ENCODE results near the gene SPEG.
A peak's percentile ranks its signal among the peaks of the same experiment; 100 is the strongest.

SPEG gene

DNA sequence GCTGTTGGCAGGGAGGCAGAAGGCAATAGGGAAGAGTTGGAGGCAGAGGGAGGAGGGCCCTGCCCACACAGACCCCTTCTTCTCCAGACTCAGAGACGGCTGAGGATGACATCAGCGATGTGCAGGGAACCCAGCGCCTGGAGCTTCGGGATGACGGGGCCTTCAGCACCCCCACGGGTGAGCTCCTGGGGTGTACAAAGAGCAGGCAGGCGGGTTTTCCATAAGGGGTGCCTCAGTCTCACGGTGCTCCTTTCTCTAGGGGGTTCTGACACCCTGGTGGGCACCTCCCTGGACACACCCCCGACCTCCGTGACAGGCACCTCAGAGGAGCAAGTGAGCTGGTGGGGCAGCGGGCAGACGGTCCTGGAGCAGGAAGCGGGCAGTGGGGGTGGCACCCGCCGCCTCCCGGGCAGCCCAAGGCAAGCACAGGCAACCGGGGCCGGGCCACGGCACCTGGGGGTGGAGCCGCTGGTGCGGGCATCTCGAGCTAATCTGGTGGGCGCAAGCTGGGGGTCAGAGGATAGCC lies 10.0 kb downstream of the SPEG start:
- DNase-seq: no peak

DNA sequence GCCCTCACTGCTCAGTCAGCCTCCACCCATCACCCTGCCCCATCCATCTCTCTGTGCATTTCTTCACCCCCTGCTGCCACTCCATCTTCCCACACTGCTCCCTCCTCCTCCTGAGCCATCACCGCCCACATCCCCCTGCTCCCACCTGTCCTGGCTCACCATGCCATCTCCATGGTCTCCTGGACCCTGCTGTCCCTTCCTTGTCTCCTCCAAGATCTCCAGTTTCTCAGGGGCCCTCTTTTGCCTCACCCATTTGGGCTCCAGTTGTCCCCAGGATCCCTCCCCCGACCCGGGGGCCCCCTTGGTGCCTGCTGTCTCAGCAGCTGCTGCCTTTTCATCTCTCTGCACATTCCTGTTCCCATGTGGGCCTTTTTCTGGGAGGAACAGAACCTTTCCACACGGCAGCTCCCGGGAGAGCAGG lies 10.6 kb downstream of the SPEG start:
- DNase-seq: no peak

DNA sequence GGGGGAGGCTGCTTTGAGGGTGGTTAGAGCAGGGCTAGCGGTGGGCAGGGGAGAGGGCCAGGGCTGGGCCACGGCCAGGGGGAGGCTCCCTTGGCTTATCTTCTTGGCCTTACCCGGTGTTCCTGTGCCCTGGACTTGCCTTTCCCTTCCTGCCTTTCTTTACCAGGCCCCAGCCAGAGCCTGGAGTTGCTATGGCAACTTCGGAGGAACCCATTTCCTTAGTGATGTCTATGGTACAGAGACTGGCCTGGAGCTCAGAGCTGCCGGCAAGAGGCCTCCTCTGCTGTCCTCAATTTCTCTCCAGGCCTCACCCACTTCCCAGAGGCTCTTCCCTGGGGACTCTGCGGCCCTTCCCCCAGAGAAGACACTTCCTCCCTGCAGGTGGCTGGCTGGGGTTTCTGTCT lies 11.5 kb downstream of the SPEG start:
- DNase-seq: no peak

DNA sequence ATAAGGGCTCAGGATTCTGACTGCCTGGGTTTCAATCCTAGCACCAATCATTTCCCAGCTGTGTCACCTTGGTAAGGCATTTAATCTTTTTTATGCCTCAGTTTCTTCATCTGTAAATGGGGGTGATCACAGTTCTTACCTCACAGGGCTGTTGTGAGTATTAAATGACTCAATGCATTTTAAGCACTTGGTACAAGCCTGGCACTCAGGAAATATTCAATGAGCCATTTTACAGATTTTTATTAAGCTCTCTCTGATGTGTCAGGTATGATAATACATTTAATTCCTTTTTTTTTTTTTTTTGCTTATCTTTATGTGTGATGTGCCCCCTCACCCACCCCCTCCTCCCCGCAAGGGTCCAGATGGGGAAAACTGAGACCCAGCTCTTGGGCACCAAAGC lies 12.0 kb downstream of the SPEG start:
- DNase-seq: no peak

DNA sequence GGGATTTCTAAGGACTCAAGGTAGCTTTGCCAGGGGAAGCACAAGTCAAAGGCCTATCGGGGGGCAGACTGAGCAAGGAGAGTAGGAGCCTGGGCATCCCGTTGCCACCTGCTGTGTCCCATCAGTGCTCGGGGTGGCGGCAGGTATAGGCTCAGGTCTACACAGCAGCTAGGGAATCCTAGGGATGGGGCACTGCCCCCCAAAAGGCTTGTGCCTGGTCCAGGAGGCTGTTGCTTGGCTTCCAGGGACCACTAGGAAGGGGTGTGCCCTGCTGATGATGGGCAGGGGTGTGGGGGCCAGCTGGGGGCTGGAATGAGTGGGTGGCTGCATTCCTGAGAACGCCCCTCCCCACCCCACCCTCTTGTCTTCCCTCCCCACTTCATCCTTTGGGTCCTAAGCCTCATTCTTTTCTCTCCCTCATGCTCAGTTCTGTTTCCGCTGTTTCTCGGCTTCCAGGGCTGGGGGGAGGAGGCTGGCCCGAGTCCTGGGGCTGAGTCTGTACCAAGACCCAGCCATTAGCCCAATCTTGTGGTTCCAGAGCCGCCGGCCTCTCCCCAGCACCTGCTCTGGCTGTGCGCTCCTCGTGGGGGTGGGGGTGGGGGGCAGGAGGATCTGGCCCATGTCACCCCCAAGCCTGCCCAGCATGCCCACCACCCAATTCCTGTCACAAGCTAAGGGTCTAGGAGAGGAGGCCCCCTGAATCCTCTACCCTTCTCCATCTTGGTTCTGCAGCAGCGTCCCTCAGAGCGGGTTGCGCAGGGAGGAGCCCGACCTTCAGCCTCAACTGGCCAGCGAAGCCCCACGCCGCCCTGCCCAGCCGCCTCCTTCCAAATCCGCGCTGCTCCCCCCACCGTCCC lies 12.8 kb downstream of the SPEG start:
- no peak for DNase-seq

DNA sequence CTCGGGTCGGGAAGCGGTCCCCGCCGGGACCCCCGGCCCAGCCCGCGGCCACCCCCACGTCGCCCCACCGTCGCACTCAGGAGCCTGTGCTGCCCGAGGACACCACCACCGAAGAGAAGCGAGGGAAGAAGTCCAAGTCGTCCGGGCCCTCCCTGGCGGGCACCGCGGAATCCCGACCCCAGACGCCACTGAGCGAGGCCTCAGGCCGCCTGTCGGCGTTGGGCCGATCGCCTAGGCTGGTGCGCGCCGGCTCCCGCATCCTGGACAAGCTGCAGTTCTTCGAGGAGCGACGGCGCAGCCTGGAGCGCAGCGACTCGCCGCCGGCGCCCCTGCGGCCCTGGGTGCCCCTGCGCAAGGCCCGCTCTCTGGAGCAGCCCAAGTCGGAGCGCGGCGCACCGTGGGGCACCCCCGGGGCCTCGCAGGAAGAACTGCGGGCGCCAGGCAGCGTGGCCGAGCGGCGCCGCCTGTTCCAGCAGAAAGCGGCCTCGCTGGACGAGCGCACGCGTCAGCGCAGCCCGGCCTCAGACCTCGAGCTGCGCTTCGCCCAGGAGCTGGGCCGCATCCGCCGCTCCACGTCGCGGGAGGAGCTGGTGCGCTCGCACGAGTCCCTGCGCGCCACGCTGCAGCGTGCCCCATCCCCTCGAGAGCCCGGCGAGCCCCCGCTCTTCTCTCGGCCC lies 13.6 kb downstream of the SPEG start:
- no peak for DNase-seq

DNA sequence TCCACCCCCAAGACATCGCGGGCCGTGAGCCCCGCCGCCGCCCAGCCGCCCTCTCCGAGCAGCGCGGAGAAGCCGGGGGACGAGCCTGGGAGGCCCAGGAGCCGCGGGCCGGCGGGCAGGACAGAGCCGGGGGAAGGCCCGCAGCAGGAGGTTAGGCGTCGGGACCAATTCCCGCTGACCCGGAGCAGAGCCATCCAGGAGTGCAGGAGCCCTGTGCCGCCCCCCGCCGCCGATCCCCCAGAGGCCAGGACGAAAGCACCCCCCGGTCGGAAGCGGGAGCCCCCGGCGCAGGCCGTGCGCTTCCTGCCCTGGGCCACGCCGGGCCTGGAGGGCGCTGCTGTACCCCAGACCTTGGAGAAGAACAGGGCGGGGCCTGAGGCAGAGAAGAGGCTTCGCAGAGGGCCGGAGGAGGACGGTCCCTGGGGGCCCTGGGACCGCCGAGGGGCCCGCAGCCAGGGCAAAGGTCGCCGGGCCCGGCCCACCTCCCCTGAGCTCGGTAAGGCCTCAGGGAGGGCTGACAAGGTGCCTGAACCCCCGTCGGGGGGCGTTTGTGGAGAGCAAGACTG lies 14.2 kb downstream of the SPEG start:
- DNase-seq: no peak

DNA sequence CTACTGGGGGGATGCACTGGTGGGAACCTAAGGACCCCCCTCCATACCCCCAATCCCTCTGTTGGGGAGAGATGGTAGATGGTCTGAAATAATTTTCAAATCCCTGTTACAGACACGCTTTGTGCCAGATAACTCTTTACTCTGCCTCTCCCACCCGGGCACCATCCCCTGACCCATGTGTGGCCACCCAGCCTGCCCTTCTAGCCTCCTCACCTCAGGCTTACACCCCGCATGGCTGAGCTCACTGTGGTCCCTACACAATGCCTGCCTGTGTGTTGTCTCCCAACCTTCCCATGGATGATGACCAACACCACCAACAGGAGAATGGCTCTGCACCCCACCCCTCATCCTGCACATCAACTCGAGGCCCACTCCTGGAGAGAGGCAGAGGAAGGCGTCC lies 15.0 kb downstream of the SPEG start:
- DNase-seq: no peak

DNA sequence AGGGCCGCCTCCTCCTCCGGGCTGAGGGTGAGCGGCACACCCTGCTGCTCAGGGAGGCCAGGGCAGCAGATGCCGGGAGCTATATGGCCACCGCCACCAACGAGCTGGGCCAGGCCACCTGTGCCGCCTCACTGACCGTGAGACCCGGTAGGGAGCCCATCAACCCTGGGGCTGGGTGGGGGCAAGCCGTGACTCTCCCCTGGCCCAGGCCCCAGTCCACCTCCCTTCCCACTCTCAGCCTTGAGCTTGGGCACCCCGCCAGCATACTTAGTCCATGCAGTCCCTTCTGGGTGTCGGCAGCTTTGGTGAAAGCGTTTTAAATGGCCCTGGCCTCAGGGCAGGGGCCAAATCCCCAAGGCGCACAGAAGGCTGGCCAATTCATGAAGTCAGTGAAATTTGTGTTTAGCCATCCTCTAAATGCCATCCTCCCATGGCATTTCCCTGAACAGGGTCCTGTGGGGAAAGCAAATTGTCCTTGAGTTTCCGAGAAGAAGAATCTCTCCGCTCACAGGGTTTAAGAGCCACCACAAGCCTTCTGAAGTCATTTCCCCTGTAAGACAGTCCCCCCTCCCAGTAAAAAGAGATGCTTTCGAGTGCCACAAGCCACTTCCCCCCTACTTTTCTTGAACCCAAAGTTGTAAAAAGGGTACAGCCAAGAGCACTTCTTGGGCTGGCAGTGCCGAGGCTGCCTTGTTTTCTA lies 17.2 kb downstream of the SPEG start:
- no peak for DNase-seq

DNA sequence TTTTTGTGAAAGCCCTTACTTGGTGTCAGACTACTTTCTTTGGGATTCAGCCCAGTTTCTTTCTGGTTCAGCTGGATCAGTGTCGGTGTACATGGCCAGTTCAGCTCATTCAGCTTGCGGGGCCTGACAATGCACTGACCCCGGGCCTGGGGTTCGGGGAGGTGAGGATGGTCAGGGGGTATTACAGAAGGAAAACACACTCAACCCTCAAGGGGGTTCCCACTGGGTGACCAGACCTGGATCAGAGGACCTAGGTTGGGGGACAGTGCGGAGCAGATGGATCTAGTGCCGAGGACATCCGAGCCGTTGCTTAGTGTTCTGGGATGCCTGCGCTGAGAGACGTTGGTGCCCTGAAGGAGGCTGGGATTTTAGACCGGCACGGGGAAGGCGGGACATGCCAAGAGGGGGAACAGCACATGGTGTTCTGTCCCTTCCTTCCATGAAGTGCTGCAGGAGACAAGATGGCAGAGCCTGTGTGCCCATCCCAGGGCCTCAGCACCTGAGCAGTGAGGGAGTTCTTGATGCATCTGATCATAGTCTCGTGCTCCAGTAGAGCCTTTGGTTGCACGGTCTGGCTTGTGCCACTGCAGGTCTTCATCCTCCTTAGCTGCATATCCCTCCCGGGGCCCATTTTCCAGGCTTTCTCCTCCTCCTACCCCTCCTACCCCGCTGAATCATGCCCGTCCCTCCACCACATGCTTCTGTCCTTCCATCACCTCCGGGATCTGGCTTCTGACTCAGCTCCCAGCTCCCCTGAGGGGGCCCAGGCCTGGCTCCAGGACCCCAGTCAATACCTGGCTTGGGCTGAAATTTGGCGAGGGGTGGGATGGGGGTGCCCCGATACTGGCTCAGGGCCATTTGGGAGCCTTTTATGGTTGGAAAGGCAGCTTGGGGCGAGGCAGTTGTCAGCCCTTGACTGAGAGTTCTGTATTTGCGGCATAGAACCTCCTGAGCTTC lies 18.0 kb downstream of the SPEG start:
- DNase-seq: peak; percentile 17

DNA sequence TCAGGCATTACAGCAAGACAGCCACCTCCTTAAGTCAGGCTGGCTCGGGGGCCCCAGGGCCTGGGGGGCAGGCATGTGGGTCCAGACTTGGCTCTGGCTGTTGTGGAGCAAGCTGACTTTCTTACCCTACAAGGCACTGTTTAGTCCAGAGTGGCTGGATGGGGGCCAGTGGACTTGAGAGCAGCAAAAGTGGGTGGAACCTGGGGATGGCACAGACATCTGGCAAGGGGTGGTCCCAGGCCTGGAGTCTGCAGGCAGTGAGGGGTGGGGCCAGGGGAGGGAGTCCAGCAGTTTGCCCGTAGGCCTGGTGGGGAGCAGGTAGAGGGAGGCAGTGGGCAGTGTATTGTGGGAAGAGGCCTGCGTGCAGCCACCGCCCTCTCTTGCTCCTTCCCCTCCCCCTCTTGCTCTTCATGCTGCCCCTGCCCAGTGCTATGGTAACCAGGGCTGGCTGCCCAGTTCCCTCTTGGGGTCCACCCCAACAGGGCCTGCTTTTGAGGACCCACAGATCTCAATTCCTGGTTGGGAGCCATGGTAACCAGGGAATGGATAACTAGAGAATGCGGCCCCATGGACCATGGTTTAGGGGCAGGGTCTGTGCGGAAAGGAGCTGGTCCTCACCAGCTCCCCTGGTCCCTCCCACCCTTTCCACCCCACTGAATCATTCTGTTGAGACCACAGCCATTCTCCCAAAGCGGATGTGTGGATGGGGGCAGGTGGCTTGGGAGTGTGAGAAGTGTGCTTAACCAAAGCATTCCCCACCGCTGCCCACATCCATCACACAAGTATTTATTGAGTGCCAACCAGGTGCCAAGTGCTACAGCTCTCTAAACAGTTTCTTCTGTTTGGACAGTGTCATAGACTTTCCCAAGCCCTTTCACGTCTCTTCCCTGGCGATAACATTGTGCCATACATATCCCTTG lies 19.3 kb downstream of the SPEG start:
- DNase-seq: no peak

DNA sequence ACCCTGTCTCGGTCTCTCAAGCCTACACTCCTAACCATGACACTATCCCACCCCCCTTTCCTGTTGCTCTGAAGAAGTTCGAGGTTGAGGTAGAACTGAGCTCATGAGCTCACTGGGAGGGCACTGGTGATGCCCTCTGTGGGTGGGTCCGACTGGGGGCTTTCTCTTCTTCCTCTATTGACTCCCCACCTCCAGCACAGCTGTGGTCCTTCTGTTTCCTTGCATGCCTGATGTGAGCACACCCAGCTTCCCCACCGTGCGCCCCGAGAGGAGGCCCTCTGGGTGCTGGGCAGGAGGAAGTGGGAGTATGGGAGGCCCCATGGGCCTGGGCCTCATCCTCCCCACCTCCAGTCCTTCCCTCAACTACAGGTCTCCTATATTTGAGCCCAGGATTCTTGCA lies 20.9 kb downstream of the SPEG start:
- peak; percentile 53 for DNase-seq

DNA sequence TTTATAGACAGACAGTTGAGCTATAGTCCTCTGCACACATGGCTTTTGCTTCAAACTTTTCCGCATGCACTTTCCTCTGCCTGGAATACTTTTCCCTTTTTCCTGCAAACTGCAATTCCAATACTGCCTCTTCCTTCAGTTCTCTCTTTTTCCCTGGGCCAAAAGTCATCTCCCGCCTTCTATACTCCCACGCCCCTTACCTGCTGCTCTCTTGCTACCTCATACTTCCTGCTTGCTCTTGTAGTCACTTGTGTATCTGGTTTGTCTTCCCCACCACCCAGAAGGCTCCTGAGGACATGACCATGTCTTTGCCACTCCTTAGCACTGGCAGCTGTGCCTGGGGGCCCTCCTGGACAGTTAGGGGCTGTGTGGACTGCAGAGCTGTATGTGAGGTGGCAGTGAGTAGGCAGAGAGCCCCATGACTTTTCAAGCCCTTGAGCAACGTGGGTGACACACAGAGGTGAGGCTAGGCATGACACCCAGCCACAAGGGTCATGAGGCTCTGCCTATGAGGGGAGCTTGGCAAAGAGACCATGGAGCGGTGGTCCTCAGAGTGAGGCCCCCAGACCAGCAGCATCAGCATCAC lies 23.2 kb downstream of the SPEG start:
- DNase-seq: no peak

DNA sequence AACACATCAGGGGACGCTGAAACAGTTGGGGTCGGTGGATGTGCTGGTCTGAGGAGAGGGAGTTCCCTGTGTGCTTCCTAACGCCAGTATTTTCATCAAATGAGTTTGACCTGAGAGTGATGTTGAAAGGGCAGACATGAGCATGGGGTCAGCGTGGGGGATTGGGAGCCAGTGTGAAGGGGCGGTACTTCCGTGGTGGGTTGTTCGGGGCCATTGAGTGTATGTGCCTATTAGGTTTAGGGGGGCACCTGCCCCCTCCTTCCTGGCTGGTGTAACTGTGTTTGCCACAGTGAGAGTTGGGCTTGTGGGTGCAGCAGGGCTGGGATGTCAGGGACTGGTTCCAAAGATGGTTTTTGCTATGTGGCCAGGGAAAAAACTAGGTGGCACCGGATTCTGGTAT lies 24.4 kb downstream of the SPEG start:
- no peak for DNase-seq

DNA sequence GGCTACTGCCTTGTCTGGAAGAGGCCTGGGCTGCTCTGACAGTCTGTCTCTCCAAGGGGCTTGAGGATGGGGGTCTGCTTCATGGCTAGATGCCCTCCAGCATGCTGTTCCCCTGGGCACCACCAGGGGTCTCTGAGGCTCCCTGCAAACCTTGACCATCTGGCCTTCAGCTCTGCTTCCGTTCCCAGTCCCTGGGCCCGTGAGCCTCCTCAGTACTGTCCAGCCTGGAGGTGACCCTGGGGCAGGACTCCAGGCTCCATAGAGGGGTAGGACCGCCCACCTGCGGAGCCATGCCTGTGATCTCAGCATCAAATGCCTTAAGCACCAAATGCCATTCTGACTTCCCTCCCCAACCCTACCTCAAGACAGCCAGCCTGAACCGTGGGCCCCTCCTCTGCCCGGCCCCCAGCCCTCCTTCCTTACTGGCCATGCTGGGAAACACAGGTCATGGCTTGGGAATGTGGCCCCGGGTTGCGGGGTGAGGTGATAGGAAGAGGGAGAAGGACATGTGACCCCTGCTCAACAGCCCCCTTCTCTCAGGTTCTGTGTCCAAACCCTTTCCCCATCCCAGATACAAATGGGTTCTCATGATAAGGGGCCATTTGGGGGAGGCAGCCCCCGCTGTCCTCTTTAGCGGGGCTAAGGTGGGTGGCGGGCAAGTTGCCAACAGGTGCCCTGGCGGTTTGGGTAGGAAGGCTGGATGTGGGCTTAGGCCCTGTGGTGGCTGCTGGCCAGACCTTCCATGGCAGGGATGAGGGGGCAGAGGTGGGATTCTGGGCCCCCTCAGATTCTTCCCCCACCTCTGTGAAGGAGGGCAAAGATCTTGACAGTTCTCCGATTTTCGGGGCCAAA lies 25.0 kb downstream of the SPEG start:
- no peak for DNase-seq

DNA sequence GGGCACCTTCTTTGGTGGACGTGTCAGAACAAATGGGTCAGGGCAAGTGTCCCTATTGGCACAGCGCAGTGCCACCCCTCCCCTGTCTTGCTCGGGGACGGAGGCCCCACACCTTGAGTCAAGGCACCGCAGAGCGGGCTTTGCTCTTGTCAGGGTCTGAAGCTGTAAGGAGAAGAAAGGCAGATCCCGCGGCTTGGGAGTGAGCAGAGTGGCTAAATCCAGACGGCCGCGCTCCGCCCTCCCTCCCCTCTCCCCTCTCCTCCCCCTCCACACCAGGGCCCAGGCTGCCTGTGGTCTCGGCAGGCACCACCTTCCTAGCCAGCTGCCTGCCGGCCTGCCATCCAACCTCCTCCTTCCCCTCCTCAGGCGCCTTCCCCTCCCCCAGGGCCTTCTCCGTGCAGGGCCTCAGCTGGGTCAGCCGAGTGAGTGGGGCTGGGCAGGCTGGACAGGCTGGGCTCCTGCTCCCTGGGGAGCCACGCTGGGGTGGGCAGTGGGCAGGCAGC lies 25.8 kb downstream of the SPEG start:
- peak; percentile 4 for DNase-seq

DNA sequence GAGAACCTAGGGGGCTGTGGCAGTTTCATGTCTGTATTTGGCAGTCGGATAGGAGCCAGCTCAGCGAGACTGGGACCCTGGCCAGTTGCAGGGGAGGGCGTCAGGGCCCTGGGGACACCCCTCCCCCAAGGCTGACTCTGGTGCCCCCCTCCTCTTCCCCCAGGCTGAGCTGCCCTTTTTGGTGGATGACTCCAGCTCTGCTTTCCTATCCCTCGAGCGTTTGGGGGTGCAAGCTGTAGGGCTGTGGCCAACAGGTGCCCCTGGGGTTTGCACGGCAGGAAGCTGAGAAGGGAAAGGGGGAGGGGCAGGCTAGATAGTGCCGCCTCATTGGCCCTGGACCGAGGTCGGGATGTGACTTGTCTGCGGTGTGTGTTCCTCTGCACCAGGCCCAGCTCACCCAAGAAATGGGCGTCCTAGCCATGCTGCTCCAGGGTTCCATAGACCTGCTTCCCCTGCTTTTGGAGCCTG lies 26.4 kb downstream of the SPEG start:
- no peak for DNase-seq

DNA sequence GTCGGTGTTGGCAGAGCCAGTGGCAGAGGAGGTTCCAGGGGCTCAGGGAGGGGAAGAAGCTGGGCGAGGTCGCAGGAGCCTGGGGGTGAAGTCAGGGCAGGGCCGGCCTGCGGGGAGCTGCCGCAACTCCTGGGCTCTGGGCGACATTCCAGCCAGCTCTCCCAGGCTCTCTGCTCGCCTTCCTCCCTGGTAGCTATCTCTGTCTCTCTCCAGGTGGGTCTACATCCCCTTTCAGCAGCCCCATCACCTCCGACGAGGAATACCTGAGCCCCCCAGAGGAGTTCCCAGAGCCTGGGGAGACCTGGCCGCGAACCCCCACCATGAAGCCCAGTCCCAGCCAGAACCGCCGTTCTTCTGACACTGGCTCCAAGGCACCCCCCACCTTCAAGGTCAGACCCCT lies 27.0 kb downstream of the SPEG start:
- DNase-seq: no peak

DNA sequence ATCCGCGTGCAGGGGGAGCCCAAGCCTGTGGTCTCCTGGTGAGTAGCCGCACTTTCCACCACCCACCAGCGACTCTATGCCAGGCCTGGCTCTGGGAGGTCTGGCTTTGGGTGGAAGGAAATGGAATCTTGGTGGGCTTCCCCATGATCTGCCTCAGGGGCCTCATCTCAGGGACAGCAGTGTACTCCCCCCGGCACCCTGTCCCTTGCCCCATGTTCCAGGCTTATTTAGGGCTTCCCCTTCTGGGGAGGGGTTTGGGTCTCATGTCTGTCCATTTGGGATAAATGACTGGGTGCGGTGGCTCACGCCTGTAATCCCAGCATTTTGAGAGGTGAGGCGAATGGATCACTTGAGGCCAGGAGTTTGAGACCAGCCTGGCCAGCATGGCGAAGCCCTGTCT lies 27.7 kb downstream of the SPEG start:
- no peak for DNase-seq
